NCI-H226 (cell line): ENCODE data around the gene GGTA1.
"Not testable (repeated sequence)": the region's sequence is repeated elsewhere in the genome, so short reads cannot be mapped to it uniquely, and the experiment has no call there.

Experiments
- DNase-seq: peaks from one replicate; pipeline ENCODE4 v3.0.0-alpha.2; 2015

Gene GGTA1

GRCh38 chr9:121455527-121456239 is 44.0 kb downstream of the GGTA1 start:
- no peak for DNase-seq

GRCh38 chr9:121454972-121455371 is 44.7 kb downstream of the GGTA1 start:
- no peak for DNase-seq

- no peak for DNase-seq
Observed at GRCh38 chr9:121453232-121453892, 46.3 kb downstream of the GGTA1 start.

GRCh38 chr9:121452085-121452484 is 47.6 kb downstream of the GGTA1 start:
- no peak for DNase-seq

GRCh38 chr9:121451586-121451985 is 48.1 kb downstream of the GGTA1 start:
- DNase-seq = no peak

- no peak for DNase-seq
Observed at GRCh38 chr9:121450241-121450640, 49.4 kb downstream of the GGTA1 start.

- DNase-seq = no peak
Observed at GRCh38 chr9:121449786-121450185, 49.9 kb downstream of the GGTA1 start.

- peak; percentile 53 for DNase-seq
Observed at GRCh38 chr9:121447321-121447834, 52.3 kb downstream of the GGTA1 start.

- no peak for DNase-seq
Observed at GRCh38 chr9:121445986-121446385, 53.7 kb downstream of the GGTA1 start.

GRCh38 chr9:121443981-121444380 is 55.7 kb downstream of the GGTA1 start:
- DNase-seq = no peak

- no peak for DNase-seq
Observed at GRCh38 chr9:121441165-121441564, 58.5 kb downstream of the GGTA1 start.

GRCh38 chr9:121439711-121440664 is 59.7 kb downstream of the GGTA1 start:
- peak; percentile 24 for DNase-seq

GRCh38 chr9:121439016-121439415 is 60.6 kb downstream of the GGTA1 start:
- DNase-seq = no peak

GRCh38 chr9:121437891-121438290 is 61.8 kb downstream of the GGTA1 start:
- DNase-seq = no peak

- not testable (repeated sequence) for DNase-seq
Observed at GRCh38 chr9:121437046-121437445, 62.6 kb downstream of the GGTA1 start.

GRCh38 chr9:121434969-121435368 is 64.7 kb downstream of the GGTA1 start:
- no peak for DNase-seq

- DNase-seq = no peak
Observed at GRCh38 chr9:121427899-121428298, 71.7 kb downstream of the GGTA1 start.

- DNase-seq = no peak
Observed at GRCh38 chr9:121424024-121424432, 75.6 kb downstream of the GGTA1 start.

GRCh38 chr9:121411993-121412392 is 87.7 kb downstream of the GGTA1 start:
- DNase-seq = no peak

GRCh38 chr9:121405899-121406298 is 93.7 kb downstream of the GGTA1 start:
- DNase-seq = no peak
